ENCODE measurements around the gene IDH2. TPM values are rescaled to one million over a fixed set of nuclear protein-coding genes. Genes with fewer than 3 reads are reported as not detected.

IDH2 gene
- total RNA-seq, 5 donors from 2014 or later (not counting 1 experiment from before 2014, with no cell fraction given), result 45.8 to 56.1 (median 49.2) TPM

- Mint-ChIP-seq H3K27me3 (no peaks in the 10 kb centered on the region), H3K36me3 (no peaks in the 10 kb centered on the region), H3K9me3 (no peaks in the 10 kb centered on the region), H3K27ac (peak overlapping the region; percentile 33 to 93), H3K4me1 (peaks cover 49 to 66% (median 62%) of the 10 kb centered on the region in 3 donors), H3K4me3 (no peak overlapping the region)
- H3K4me3 ChIP-seq (ENCODE audit: control insufficient read depth in 1 of 2, extremely low read depth in 1 of 2, low read length in 1 of 2), result no peak overlapping the region
- ATAC-seq (replicated peaks in 1 of 4), result no peak
- H3K4me1 ChIP-seq (ENCODE audit: control insufficient read depth in 1 of 2, extremely low read depth in 1 of 2, insufficient read depth in 2 of 2, low read length in 2 of 2), result peaks cover 41 to 52% of the 10 kb centered on the region in 2 experiments
- no peaks in the 10 kb centered on the region for H3K27me3 ChIP-seq (replicated peaks in 1 of 2; ENCODE audit: control insufficient read depth in 2 of 2, extremely low read depth in 1 of 2, insufficient read depth in 2 of 2, low read length in 1 of 2)
- ChIA-PET POLR2A (no interaction called here), CTCF (no interaction called here)
- peak overlapping the region; percentile 82 for H3K27ac ChIP-seq (ENCODE audit: low read length)
- no peaks in the 10 kb centered on the region for H3K9me3 ChIP-seq
- DNase-seq, result no peak
- no CpG with 5 or more reads among the region's 4 CpGs for WGBS (ENCODE audit: insufficient coverage)
- no peaks in the 10 kb centered on the region for H3K36me3 ChIP-seq (ENCODE audit: control insufficient read depth in 2 of 2, extremely low read depth in 1 of 2, insufficient read depth in 1 of 2, low read length in 1 of 2)
Measured at GRCh38 chr15:90058308-90058707, 44.0 kb downstream of the IDH2 start.

DNA sequence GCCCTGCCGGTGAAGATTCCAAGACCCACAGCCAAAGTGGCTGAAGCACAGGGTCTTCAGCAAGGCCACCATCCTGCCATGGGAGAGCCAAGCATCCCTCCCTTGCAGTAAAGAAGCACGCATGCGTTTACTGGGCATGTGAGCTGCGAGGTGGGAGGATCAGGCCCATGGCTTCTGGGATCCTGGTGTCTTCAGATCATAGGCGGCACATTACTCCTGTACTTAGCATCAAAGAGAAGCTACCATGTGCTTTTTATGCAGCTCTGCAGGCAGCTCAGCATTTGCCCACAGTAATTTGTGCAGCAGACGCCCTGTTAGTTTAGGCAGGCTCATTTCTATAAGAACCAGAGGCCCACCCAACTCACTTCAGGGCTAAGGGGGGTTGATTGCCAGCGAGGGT is 45.7 kb downstream of the IDH2 start:
- Mint-ChIP-seq H3K9me3 (no peaks in the 10 kb centered on the region), H3K27ac (no peak overlapping the region), H3K4me3 (no peak overlapping the region), H3K36me3 (no peaks in the 10 kb centered on the region), H3K4me1 (peaks cover 37 to 53% (median 48%) of the 10 kb centered on the region in 3 donors), H3K27me3 (no peaks in the 10 kb centered on the region)
- Histone ChIP-seq H3K36me3 (ENCODE audit: control insufficient read depth in 2 of 2, extremely low read depth in 1 of 2, insufficient read depth in 1 of 2, low read length in 1 of 2) (no peaks in the 10 kb centered on the region), H3K4me3 (ENCODE audit: control insufficient read depth in 1 of 2, extremely low read depth in 1 of 2, low read length in 1 of 2) (no peak overlapping the region), H3K27me3 (replicated peaks in 1 of 2; ENCODE audit: control insufficient read depth in 2 of 2, extremely low read depth in 1 of 2, insufficient read depth in 2 of 2, low read length in 1 of 2) (no peaks in the 10 kb centered on the region), H3K27ac (ENCODE audit: low read length) (no peak overlapping the region), H3K9me3 (no peaks in the 10 kb centered on the region), H3K4me1 (ENCODE audit: control insufficient read depth in 1 of 2, extremely low read depth in 1 of 2, insufficient read depth in 2 of 2, low read length in 2 of 2) (peaks cover 31 to 34% of the 10 kb centered on the region in 2 experiments)
- DNase-seq, result no peak
- ATAC-seq (replicated peaks in 1 of 4), result no peak
- POLR2A ChIA-PET, result interaction anchor here in 1 of 2 donors (0.6 kb wide), 1 partner anchor 42 kb away, joined by 6 read pairs; no protein-coding TSS in a partner anchor
- 76% methylated on average over 5 of the region's 7 CpGs for WGBS (ENCODE audit: insufficient coverage)
- CTCF ChIA-PET, result interaction anchor here (0.6 to 0.7 kb wide), 2 partner anchors 14 to 103 kb away, joined by 3 read pairs; no protein-coding TSS in a partner anchor

- no peaks in the 10 kb centered on the region for H3K36me3 ChIP-seq (ENCODE audit: control insufficient read depth in 2 of 2, extremely low read depth in 1 of 2, insufficient read depth in 1 of 2, low read length in 1 of 2)
- peaks cover 32 to 45% (median 42%) of the 10 kb centered on the region in 3 donors for H3K4me1 Mint-ChIP-seq
- no peaks in the 10 kb centered on the region for H3K9me3 Mint-ChIP-seq
- H3K36me3 Mint-ChIP-seq, result no peaks in the 10 kb centered on the region
- no peaks in the 10 kb centered on the region for H3K27me3 Mint-ChIP-seq
- DNase-seq (no peak), ATAC-seq (replicated peaks in 1 of 4) (no peak)
- H3K4me3 Mint-ChIP-seq, result no peak overlapping the region
- no peaks in the 10 kb centered on the region for H3K27me3 ChIP-seq (replicated peaks in 1 of 2; ENCODE audit: control insufficient read depth in 2 of 2, extremely low read depth in 1 of 2, insufficient read depth in 2 of 2, low read length in 1 of 2)
- POLR2A ChIA-PET, result no interaction called here
- CTCF ChIA-PET, result no interaction called here
- no peaks in the 10 kb centered on the region for H3K9me3 ChIP-seq
- H3K27ac Mint-ChIP-seq, result peak overlapping the region in 1 of 2 donors; percentile 15
- H3K27ac ChIP-seq (ENCODE audit: low read length), result no peak overlapping the region
- 96% methylated on average over 7 of the region's 7 CpGs for WGBS (ENCODE audit: insufficient coverage)
- no peak overlapping the region for H3K4me3 ChIP-seq (ENCODE audit: control insufficient read depth in 1 of 2, extremely low read depth in 1 of 2, low read length in 1 of 2)
- peaks cover 21 to 22% of the 10 kb centered on the region in 2 experiments for H3K4me1 ChIP-seq (ENCODE audit: control insufficient read depth in 1 of 2, extremely low read depth in 1 of 2, insufficient read depth in 2 of 2, low read length in 2 of 2)
Measured at GRCh38 chr15:90055182-90055581, 47.1 kb downstream of the IDH2 start.

- no peaks in the 10 kb centered on the region for H3K9me3 ChIP-seq
- Mint-ChIP-seq H3K27ac (peak overlapping the region; percentile 1 to 14), H3K4me1 (peaks cover 29 to 40% (median 40%) of the 10 kb centered on the region in 3 donors), H3K36me3 (no peaks in the 10 kb centered on the region), H3K9me3 (no peaks in the 10 kb centered on the region), H3K27me3 (no peaks in the 10 kb centered on the region), H3K4me3 (no peak overlapping the region)
- DNase-seq, result no peak
- no peaks in the 10 kb centered on the region for H3K36me3 ChIP-seq (ENCODE audit: control insufficient read depth in 2 of 2, extremely low read depth in 1 of 2, insufficient read depth in 1 of 2, low read length in 1 of 2)
- no peaks in the 10 kb centered on the region for H3K27me3 ChIP-seq (replicated peaks in 1 of 2; ENCODE audit: control insufficient read depth in 2 of 2, extremely low read depth in 1 of 2, insufficient read depth in 2 of 2, low read length in 1 of 2)
- ChIA-PET POLR2A (no interaction called here), CTCF (no interaction called here)
- no peak overlapping the region for H3K4me3 ChIP-seq (ENCODE audit: control insufficient read depth in 1 of 2, extremely low read depth in 1 of 2, low read length in 1 of 2)
- ATAC-seq (replicated peaks in 1 of 4), result no peak
- H3K4me1 ChIP-seq (ENCODE audit: control insufficient read depth in 1 of 2, extremely low read depth in 1 of 2, insufficient read depth in 2 of 2, low read length in 2 of 2), result peaks cover 16 to 19% of the 10 kb centered on the region in 2 experiments
- 94% methylated on average over 5 of the region's 7 CpGs for WGBS (ENCODE audit: insufficient coverage)
- H3K27ac ChIP-seq (ENCODE audit: low read length), result no peak overlapping the region
Measured at GRCh38 chr15:90054618-90055097, 47.6 kb downstream of the IDH2 start.

GRCh38 chr15:90053685-90054466 is 48.4 kb downstream of the IDH2 start:
- CTCF ChIA-PET, result no interaction called here
- Mint-ChIP-seq H3K4me1 (peaks cover 23 to 35% (median 32%) of the 10 kb centered on the region in 3 donors), H3K9me3 (no peaks in the 10 kb centered on the region), H3K27me3 (no peaks in the 10 kb centered on the region), H3K4me3 (no peak overlapping the region), H3K27ac (peak overlapping the region in 1 of 2 donors; percentile 52), H3K36me3 (no peaks in the 10 kb centered on the region)
- H3K4me1 ChIP-seq (ENCODE audit: control insufficient read depth in 1 of 2, extremely low read depth in 1 of 2, insufficient read depth in 2 of 2, low read length in 2 of 2), result peaks cover 9 to 11% of the 10 kb centered on the region in 2 experiments
- WGBS (ENCODE audit: insufficient coverage), result 96% methylated on average over 9 of the region's 14 CpGs
- H3K27ac ChIP-seq (ENCODE audit: low read length), result no peak overlapping the region
- H3K27me3 ChIP-seq (replicated peaks in 1 of 2; ENCODE audit: control insufficient read depth in 2 of 2, extremely low read depth in 1 of 2, insufficient read depth in 2 of 2, low read length in 1 of 2), result no peaks in the 10 kb centered on the region
- no peak for ATAC-seq (replicated peaks in 1 of 4)
- no peaks in the 10 kb centered on the region for H3K36me3 ChIP-seq (ENCODE audit: control insufficient read depth in 2 of 2, extremely low read depth in 1 of 2, insufficient read depth in 1 of 2, low read length in 1 of 2)
- POLR2A ChIA-PET, result no interaction called here
- DNase-seq, result no peak
- H3K4me3 ChIP-seq (ENCODE audit: control insufficient read depth in 1 of 2, extremely low read depth in 1 of 2, low read length in 1 of 2), result no peak overlapping the region
- no peaks in the 10 kb centered on the region for H3K9me3 ChIP-seq

DNA sequence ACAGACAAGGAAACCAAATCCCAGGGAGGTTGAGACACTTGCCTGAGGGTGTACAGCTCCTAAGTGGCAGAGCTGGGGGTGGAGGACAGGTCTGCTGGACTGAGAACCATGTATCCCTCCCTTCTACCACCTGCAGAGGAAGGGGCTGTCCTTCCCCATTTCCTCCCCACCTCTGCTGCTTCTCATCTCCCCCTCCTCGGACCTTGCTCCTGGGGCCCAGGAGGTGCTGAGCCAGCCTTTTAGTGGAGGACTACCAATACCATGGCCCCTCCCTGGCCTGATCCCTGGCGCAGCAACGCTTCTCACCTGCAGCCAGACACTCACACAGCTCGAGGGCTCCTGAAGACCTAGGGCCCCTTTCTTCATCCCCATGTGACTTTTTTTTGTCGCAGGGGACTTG is 50.4 kb downstream of the IDH2 start:
- Mint-ChIP-seq H3K27ac (peak overlapping the region in 1 of 2 donors; percentile 17), H3K4me3 (no peak overlapping the region), H3K27me3 (no peaks in the 10 kb centered on the region), H3K4me1 (peaks cover 16 to 25% (median 20%) of the 10 kb centered on the region in 3 donors), H3K36me3 (no peaks in the 10 kb centered on the region), H3K9me3 (no peaks in the 10 kb centered on the region)
- Histone ChIP-seq H3K36me3 (ENCODE audit: control insufficient read depth in 2 of 2, extremely low read depth in 1 of 2, insufficient read depth in 1 of 2, low read length in 1 of 2) (no peaks in the 10 kb centered on the region), H3K4me3 (ENCODE audit: control insufficient read depth in 1 of 2, extremely low read depth in 1 of 2, low read length in 1 of 2) (no peak overlapping the region), H3K9me3 (no peaks in the 10 kb centered on the region), H3K27me3 (replicated peaks in 1 of 2; ENCODE audit: control insufficient read depth in 2 of 2, extremely low read depth in 1 of 2, insufficient read depth in 2 of 2, low read length in 1 of 2) (no peaks in the 10 kb centered on the region), H3K4me1 (ENCODE audit: control insufficient read depth in 1 of 2, extremely low read depth in 1 of 2, insufficient read depth in 2 of 2, low read length in 2 of 2) (peaks cover 0 to 6% of the 10 kb centered on the region in 2 experiments), H3K27ac (ENCODE audit: low read length) (no peak overlapping the region)
- WGBS (ENCODE audit: insufficient coverage), result 75% methylated on average over 5 of the region's 5 CpGs
- ChIA-PET CTCF (no interaction called here), POLR2A (no interaction called here)
- no peak for DNase-seq
- no peak for ATAC-seq (replicated peaks in 1 of 4)

Data from T-cell (primary cell).